ENCODE data around the gene TTC32.

TTC32 gene

GRCh38 chr2:19873014-19873413 lies 28.8 kb downstream of the TTC32 start:
- no peak for DNase-seq

DNA sequence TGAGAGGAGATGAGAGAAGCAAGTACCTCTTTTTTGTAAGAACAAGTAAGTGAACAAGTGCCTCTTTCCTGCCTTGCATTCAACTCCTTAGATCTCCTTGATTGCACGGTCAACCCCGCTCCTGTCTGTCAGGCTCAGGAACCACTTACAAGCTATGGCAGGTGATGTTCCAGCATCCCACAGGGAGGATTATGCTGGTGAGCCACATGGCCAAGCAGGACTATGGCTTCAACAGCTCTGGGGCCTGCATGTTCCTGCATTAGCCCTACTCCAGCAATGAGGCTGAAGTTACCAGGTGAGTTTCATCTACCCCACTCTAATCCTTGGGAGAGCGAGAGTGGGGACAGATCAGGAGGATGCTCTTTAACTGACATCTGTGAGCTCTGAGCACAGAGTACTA lies 29.5 kb downstream of the TTC32 start:
- DNase-seq, result no peak

DNA sequence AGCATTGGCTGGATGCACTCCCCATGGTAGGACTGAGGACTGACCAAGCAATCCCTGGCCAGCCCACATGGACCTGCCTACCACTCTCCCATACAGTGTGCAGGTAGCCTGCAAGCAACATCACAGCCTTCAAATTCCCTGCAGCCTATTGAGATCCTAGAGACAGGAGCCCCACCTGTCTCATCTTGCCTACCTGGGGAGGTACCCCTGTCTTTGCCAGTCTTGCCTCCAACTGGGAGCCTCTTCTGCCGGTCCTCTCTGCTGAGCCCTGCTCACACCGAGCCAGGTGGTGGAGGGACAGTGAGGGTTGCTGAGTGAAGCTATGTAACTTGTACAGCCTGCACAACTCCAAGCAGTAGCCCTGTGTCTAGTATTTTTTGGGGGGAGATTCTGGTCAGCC lies 29.9 kb downstream of the TTC32 start:
- DNase-seq, result no peak

DNA sequence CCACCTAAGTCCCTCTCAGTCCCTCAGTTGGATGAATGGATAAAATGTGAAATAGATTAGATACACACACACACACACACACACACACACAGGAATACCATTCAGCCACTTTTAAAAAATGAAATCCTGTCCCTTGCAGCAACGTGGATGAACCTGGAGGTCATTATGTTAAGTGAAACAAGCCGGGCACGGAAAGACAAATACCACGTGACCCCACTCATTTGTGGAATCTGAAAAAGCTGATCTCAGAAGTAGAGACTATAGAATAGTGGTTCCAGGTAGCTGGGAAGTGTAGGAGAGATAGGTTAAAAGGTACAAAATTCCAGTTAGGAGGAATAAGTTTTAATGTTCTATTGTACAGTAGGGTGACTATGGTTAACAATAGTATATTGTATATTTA lies 31.0 kb downstream of the TTC32 start:
- DNase-seq, result no peak

DNA sequence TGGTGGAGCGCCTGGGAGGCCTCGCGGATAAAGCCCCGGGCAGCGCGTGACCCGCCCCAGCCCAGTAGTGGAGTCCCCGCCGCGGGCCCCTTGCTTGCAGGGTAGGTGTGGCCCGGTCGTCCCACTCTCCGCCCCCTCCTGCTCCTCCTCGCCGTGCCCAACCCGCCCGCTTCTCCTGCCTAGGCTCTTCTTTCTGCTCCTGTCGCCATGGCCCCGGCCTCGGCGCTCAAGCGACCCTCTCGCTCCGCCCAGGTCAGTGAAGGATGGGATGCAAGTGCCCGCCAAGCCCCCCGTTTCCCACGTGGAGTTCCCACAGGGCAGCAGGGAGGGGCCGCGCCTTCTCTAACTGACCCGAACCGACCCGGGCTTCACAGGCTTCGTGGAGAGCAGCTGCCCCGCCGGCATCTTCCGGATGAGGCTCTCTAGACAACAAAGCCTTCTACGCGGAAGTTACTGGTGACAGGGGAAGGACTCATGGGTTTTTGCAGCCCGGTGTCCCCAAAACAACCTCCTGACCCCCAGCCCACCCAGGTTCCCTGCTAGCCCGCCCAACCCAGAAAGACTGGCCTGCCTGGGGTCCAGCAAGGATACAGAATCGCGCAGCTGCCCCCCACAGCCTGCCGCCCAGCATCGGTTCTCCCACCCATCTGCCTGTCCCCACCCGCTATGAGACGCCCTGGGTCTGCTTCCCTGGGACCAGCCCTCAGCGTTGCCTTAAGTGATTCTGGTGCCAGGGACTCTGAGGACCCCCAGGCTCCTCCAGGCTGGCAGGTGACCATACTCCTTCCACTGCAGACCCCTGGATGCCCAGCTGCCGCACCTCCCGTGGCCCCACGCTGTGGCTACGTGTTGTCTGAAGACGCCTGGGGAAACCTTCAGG lies 32.8 kb downstream of the TTC32 start:
- DNase-seq, result peak; percentile 42

DNA sequence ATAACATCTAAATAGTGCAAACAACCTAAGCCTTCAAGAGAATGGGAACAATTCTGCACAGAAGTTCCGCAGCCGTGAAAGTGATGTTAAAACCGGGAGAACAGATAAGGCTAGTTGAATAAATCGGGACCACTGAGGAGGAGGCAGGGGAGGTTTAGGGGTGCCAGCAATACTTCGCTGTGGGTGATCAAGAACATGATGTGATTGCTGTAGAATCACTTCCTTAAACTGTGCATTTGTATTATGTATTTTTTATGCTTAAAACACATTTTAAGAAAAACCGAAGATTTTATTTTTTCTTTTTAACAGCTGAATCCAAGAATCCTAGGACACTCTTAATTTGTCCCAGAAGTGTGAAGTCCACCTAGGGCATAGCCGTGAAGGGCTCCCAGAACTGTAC lies 33.6 kb downstream of the TTC32 start:
- no peak for DNase-seq

- no peak for DNase-seq
These were observed 35.0 kb downstream of the TTC32 start for GRCh38 chr2:19866771-19867170.

DNA sequence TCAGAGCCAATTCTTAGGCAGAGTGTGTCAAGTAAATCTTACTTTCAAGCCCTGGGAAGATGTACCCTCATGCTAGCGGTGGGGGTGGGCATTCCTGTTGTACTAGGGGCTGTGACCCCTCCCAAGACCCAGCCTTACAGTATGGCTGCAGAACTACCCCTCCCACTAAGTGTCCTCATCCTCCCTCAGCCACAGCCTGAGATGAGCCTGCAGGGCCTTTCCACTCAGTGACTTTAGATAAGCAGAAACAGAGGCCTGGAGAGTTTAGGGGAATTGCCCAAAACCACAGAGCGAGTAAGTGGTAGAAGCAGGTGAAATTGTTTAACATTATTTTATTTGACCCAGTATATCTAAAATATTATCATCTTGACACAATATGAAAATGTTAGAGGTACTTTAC lies 36.6 kb downstream of the TTC32 start:
- no peak for DNase-seq

GRCh38 chr2:19864381-19864780 lies 37.4 kb downstream of the TTC32 start:
- peak; percentile 8 for DNase-seq

- DNase-seq, result peak; percentile 63
These were observed 38.3 kb downstream of the TTC32 start for GRCh38 chr2:19863303-19864041.

DNA sequence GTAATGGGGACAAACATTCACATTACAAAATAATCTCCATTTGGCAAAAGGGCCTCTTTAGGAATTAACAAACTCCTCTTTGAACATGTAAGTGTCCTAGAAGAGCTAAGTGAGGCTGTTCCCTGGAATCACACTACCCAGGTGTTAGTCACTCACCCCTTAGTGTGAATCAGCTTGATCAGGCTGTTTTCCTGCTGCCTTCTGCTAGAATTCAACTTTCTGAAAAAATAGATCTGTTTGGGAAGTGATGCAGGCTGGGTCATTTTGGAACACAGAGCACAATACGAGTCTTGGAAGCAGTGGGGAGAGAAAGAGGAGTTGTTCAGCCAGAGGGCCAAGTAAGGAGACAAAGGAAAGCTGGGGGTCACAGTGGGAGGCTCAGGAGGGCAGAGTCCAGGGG lies 40.0 kb downstream of the TTC32 start:
- DNase-seq, result no peak

GRCh38 chr2:19860022-19860421 lies 41.8 kb downstream of the TTC32 start:
- no peak for DNase-seq

GRCh38 chr2:19859565-19859964 lies 42.2 kb downstream of the TTC32 start:
- no peak for DNase-seq

DNA sequence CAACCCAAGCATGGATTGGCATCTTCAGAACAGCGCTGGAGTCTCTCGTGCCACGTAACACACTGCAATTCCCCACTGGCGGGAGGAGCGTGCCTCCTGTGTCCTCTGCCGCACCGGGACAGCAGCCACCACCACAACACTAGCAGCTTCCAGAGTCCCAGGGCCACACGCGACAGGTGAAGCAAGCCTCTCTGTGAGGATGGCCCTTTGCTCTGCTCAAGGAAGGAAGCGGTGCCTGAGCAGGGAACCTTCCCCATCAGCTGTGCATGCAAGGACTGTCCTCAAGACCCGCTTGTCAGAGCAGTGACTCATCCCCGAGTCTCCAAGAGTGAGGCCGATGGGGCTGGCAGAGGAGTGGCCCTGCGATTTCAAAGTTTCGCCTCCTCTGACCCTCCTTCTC lies 44.0 kb downstream of the TTC32 start:
- peak; percentile 7 for DNase-seq

DNA sequence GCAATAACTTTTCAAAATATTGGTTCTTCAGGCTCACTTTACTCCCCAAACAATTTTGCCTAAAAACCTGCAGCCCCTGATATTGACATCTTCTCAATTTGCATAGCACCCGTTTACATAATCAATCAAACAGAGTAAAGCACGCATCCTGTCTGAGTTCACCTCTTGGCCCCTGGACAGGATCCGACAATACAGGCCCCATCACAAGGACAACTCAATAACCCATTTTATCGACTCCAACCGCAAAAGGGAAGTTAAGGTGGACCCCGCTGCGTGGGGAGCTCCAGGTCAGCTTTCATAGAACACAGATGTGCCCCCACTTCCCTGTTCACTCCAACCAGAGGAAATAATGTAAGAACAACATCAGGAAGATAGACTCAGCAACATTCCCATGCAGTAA lies 44.7 kb downstream of the TTC32 start:
- DNase-seq, result no peak

DNA sequence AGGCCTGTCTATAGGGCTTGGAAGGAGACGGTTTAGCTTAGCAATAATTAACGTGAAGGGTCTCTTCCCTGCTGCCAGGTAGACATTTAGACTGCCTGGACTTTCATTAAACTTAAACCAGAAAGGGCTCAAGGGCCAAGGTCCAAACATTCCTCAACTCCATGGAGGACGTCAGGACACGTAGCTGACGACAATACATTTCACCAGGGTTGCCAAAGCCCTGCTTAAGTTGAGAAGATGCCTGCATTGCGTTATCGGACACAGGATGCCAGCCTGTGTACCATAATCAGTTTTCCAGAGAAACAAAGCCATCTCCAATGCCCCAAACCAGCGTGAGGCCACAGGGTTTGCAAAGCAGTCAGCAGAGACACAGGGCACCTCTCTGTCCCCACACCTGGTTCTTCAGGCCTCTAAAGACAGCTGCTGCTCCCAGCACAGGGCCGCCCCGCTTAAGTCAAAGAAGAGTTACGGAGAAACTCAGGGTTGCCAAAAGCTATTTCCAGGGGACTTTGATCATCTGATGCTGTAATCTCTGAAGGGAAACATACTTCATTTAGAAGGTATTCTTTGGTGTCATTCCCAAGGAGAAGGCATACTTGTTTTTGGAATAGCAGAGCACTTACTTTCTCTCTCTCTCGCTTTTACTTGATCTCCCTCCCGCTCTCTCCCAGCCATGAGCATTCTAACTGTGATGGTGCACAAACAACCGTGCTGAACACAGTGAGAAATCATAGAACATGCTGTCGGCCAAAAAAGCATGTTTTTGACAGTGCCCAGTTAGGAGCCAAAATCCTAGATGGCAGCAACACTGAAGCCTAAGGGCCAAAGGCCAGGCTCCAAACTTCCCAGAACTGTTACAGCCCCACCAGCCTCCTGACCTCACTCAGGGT lies 46.0 kb downstream of the TTC32 start:
- DNase-seq, result no peak

DNA sequence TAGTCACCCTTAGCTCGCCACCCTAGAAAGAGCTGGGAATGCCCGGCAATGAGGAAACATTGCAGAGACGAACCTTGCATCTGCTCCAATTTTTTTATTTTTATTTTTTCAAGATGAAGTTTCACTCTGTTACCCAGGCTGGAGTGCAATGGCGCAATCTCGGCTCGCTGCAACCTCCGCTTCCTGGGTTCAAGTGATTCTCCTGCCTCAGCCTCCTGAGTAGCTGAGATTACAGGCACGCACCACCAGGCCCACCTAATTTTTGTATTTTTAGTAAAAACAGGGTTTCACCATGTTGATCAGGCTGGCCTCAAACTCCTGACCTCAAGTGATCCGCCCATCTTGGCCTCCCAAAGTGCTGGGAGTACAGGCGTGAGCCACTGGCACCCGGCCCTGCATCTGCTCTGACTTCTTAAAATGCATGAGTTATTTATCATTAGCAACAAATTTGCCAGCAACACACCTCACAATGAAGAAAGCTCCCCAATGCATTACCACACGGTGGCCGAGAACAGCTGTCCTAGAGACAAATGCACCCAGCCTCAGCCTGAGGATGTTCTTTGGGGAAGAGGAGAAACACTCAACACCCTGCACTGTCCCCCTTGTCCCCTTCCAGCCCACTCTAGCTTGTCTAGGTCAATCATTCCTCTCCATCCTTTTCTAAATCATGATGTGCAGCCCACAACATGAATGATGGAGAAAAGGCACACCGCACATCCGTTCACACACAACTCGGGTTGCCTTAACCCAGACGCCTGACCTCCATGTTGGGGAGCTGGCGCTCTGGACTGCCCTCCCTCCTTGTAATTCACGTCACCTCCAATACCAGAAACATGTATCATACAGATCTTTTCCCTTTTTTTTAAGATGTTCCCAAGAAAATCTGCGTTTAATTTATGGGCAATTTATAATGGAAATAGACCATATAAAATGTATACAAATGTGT lies 46.9 kb downstream of the TTC32 start:
- no peak for DNase-seq

- no peak for DNase-seq
These were observed 50.6 kb downstream of the TTC32 start for GRCh38 chr2:19851116-19851695.

- DNase-seq, result no peak
These were observed 51.4 kb downstream of the TTC32 start for GRCh38 chr2:19850056-19851050.

DNA sequence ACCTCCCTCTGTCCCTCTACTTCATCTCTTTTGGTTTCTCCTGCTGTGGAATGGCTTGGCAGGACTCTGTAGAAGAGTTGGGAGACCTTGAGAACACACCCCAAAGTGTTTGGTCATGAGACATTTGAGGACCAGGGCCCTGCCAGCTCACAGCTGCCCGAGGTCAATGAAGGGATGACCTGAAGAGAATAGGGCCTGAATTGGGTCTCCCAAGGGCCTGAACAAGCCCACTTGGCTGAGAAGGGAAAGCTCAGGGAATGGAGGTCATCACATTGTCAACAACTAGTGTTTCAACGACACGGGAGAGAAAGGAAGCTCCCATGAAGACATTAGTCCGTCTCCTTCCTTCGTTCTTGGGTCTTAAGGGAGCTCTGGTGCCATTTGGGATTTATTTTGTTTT lies 52.8 kb downstream of the TTC32 start:
- DNase-seq, result no peak

All from RPMI8226 (cell line).